ENCODE results near the gene TEX52.

The TEX52 gene

DNA sequence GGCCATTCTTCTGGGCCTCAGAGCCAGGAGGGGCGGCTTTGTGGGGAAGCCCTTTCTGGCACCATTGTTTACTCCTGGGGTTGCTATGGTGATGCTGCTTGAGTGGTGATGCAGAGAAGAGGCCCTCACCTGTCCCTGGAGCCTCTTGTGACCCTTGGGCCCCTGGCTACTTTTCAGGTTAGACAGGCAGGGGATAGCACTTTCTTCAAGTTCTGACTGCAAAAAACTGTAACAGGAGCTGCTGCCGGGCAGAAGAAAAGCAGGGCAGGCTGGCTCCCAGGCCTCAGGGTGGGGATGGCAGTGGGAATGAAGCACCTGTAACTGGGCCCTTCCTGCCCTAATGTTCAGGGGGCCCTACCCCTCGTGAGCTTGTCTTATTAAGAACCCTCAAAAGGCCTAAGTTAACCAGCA is at the start of gene TEX52:
TSS of gene TEX52 (minus strand) at position 19 of the 411 bp plus-strand sequence. CDS start at position 6, 13 bp downstream.
- DNase-seq (ENCODE audit: low read depth in 1 of 2, low spot score in 1 of 2), result no peak

DNA sequence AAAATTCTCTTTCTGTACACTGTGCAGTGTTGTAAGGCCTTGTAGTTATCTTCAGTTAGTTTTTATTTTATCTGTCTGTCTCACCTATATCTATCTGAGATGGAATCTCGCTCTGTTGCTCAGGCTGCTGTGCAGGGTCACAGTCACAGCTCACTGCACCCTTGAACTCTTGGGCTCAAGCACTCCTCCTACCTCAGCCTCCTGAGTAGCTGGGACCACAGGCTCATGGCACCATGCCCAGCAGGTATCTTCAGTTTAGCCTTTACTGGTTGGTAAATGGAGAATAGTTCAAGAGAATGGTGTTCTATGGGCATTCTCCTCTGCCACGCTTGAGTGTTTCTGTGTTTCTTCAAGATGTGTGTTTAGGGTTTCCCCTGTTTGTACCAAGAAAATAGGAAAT is 47.4 kb upstream of the TEX52 start:
- no peak for DNase-seq (ENCODE audit: low read depth in 1 of 2, low spot score in 1 of 2)

DNA sequence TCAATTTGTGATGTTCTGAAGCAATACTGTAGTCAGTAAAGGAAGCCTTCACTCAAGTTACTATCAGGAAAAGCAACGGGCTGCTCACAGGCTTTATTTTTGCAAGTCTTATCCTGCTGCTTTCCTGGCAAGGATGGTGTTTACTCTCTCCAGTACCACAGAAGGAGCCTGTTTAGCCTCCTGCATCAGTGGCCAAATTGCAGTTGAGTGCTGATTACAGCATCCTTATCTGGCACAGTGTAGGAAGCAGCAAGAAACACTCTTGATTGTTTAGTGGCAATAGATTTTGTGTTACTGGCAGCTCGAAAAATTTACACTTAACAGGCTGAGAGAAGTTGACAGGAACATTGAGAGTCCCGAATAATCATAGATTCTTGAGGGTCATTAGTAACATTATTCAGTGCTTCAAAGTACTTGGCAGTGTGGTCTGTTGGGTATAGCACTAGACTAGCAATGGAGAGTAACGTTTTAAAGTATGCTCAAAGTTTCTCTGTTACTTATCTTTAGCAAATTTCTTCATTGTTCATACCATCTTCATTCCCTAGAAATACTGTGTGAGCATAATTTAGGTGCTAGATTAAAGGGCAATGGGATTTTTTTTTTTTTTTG is 45.5 kb upstream of the TEX52 start:
- DNase-seq (ENCODE audit: low read depth in 1 of 2, low spot score in 1 of 2), result no peak

DNA sequence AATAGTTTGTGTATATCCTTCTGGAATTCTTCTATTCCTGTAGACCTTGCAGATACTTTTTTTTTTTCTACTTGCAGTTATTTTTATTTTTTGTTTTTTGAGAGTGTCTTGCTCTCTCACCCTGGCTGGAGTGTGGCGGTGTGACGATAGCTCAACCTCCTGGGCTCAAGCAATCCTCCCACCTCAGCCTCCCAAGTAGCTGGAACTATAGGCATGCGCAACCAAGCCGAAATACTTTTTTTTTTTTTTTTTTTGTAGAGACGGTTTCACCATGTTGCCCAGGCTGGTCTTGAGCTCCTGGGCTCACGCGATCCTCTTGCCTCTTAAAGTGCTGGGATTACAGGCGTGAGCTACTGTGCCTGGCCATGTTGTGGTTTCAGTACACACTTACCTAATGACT is 43.8 kb upstream of the TEX52 start:
- no peak for DNase-seq (ENCODE audit: low read depth in 1 of 2, low spot score in 1 of 2)

DNA sequence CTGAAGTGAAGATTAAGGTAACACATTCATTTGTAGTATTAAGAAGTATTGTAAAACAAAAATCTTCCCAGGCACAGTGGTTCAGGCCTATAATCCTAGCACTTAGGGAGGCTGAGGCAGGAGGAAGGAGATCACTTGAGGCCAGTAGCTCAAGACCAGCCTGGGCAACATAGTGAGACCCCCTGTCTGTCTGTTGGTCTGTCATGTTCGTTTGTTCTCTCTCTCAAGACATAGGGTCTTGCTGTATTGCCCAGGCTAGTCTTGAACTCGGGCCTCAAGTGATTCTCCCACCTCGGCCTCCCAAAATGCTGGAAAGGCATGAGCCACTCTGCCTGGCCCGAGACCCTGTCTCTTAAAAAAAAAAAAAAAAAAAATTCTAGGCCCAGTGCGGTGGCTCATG is 40.6 kb upstream of the TEX52 start:
- DNase-seq (ENCODE audit: low read depth in 1 of 2, low spot score in 1 of 2), result no peak

DNA sequence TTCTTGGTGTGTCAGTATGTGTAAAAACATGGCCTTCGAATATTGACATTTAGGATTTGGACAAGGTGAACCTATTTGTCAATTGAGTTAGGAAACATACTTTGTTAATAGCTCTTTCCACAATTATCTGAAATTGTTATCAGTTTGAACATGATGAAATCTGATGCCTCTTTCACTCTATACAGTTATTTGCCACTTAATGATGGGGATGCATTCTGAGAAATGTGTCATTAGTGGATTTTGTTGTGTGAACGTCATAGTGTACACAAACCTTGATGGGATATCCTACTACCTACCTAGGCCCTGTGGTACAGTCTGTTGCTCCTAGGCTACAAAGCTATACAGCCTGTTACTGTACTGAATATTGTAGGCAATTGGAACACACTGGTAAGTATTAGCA is 38.7 kb upstream of the TEX52 start:
- DNase-seq (ENCODE audit: low read depth in 1 of 2, low spot score in 1 of 2), result no peak

DNA sequence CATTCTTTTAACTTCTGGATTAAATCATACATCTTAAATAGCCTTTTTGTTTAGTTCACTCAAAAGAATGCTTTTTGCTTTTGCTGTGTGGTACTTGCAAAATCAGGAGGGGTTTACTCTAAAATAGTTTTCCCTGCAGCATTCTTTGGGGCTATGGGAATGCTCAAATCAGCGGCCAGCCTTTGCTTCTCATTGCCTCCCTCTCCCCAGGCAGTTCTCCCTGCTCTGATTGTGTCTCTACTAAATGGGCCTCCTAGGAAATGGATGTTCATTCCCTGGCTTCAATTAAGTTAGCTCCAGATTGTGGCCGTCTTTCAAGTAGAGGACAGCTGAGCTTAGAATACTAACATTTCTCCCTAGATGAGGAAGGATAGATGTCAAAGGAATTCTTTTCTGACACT is 38.2 kb upstream of the TEX52 start:
- no peak for DNase-seq (ENCODE audit: low read depth in 1 of 2, low spot score in 1 of 2)

DNA sequence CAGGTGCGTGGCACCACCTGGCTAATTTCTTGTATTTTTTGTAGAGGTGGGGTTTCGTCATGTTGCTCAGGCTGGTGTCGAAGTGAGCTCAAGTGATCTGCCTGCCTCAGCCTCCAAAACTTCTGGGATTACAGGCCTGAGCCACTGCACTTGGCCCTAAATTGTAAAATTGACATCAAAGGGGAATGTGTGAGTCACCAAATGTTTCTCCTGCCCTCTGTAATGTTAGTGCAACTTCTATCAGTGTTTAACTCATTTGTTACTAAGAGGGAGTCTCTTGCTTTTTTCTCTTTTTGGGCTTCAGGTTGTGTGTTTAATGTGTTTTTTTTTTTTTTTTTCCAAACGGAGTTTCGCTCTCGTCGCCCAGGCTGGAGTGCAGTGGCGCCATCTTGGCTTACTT is 36.2 kb upstream of the TEX52 start:
- no peak for DNase-seq (ENCODE audit: low read depth in 1 of 2, low spot score in 1 of 2)

DNA sequence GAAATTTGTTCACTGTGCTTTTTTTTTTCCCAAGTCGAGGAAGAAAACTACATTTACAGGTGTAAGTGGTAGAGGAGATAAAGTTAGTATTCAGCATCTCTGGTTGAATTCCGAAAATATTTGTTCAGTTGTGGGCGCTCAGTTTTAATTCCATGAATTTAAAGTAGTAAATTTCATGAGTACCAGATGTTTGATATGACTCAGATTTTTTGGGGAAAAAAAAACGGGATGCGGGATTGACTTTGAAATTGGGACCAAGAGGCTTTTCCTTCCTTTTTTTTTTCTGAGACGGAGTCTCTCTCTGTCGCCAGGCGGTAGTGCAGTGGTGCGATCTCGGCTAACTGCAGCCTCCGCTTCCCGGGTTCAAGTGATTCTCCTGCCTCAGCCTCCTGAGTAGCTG is 35.4 kb upstream of the TEX52 start:
- DNase-seq (ENCODE audit: low read depth in 1 of 2, low spot score in 1 of 2), result no peak

DNA sequence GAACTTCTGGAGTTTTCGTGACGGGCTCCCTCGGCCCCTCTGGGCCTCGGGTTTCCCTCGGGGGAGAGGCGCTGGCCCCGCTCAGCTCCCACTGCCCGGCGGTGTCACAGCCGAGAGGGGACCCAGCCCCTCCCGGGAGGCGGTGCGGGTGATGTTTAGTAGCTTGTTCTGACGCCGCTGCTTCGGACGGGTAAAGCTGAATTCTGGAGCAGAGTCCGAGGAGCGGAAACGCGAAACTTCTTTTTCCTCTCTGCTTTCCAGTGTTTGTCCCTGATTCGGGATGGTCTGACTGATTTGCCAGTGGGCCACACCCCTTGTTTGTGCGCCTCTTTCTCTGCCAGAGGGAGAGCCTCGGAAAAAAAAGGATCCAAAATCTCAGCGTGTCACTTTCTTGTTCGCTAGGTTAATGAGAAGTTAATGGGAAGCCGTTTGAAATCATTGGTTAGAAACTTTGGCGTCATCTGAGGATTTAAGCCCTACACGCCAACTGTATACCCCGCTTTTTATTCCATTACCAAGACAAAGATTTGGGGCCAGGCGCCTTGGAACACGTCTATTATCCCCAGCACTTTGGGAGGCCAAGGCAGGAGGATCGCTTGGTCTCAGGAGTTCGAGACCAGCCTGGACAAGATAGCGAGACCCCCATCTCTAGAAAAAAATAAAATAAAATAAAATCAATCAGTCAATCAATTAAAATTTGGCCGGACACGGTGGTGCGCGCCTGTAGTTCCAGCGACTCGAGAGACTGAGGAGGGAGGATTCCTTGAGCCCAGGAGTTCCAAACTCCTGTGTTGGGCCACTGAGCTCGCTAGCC is 34.6 kb upstream of the TEX52 start:
- peak in 1 of 2 donors; percentile 7 for DNase-seq (ENCODE audit: low read depth in 1 of 2, low spot score in 1 of 2)

DNA sequence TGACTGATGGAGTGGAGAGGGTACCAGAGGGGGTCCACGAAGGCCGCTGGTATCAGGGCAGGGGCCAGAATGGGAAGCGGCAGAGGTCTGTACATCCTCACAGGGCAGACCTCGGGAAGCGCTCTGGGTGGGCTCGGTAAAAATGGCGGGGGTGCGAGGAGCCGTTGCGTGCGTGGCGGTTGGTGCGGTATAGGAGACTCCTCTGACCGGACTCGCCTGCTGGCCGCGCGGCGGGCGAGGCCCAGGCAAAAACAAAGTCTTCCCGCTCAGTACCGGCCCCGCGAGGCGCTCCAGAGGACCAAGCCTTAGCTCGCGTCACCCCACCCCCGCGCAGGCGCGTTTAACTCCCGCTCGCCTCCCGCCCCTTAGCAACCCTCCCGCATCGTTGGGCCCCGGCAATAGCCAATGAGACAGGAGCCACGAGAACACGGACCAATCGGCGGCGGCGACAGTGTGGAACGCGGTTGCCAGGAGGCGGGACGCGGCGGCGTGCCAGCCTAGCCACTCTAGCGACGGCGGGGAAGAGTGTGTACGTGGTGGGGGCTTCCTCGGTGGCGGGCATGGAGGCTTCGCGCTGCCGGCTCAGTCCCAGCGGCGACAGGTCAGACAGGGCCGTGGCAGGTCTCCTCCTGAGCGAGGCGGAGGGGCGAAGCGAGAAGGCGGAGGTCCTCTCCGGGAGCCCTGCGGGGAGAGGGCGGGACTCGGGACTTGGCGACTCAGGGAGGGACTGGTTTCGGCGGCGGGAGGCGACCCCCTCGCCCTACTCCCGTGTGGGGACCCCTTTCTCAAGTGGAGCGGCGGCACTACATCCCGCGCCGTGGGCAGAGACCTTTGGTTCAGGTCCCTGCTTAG is 33.8 kb upstream of the TEX52 start, which contains the start of gene TULP3:
TSS of gene TULP3 (plus strand) at position 504 of the 852 bp plus-strand sequence. CDS start at position 561, 57 bp downstream.
- DNase-seq (ENCODE audit: low read depth in 1 of 2, low spot score in 1 of 2), result peak; percentile 95 to 96

DNA sequence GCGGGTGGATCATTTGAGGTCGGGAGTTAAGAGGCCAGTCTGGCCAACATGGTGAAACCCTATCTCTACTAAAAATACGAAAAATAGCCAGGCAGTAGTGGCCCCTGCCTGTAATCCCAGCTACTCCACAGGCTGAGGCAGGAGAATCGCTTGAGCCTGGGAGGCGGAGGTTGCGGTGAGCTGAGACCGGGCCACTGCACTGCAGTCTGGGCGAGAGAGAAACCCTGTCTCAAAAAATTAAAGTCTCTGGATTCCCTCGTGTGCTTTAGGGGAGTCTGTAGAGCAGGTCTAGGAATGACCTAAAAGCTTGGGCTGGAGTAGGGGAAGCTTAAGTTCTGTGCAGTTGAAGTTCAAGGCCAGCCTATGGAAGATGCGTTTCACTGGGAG is 33.2 kb upstream of the TEX52 start:
- no peak for DNase-seq (ENCODE audit: low read depth in 1 of 2, low spot score in 1 of 2)

DNA sequence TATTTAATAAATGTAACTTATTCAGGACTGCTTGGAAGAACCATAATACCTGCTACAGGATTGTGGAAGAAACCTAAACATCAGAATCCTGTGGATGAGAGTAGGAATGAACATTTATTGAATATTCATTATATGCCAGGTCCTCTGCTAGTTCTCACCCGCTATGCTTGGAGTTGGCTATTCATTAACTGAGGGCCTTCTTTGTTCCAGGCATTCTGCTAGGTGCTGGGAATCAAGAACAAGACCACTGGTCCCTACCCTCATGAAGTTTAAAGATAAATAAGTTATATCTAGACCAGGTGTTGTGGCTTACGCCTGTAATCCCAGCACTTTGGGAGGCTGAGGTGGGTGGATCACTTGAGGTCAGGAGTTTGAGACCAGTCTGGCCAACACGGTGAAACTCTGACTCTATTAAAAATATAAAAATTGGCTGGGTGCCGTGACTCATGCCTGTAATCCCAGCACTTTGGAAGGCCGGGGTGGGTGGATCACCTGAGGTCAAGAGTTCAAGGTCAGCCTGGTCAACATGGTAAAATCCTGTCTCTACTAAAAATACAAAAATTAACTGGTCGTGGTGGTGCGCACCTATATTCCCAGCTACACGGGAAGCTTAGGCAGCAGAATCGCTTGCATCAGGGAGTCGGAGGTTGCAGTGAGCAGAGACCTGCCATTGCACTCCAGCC is 30.1 kb upstream of the TEX52 start:
- no peak for DNase-seq (ENCODE audit: low read depth in 1 of 2, low spot score in 1 of 2)

DNA sequence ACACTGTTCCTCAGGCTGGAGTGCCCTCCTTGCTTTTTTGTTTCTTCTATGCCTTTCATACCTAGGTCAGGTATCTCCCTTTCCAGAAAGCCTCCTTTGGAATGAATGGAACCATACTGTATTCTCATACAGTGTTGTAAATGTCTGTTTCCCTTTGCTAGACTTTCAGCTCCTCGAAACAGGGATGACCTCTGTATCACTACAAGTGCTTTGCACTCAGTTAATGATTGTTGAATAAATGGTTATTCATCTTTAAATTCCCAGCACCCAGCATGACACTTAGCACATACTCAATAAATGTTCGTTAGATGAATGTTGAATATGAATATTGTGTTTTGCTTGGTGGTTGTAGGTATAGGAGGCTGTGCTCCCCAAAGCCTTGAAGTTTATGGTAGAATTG is 28.0 kb upstream of the TEX52 start:
- DNase-seq (ENCODE audit: low read depth in 1 of 2, low spot score in 1 of 2), result no peak

DNA sequence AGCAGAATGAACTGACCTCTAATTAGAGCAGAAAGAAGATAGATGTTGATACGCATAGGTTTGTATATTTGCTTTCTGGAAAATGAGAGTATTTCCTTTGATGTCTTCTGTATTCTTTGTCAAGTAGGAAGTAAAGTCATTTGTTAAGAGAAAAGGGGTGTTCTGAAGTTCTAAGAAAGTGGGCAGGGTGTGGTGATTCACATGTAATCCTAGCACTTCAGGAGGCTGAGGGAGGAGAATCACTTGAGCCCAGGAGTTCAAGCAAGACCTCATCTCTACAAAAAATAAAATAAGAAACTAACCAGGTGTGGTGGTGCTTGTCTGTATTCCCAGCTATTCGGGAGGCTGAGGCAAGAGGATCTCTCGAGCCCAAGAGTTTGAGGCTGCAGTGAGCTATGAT is 23.0 kb upstream of the TEX52 start:
- DNase-seq (ENCODE audit: low read depth in 1 of 2, low spot score in 1 of 2), result no peak

DNA sequence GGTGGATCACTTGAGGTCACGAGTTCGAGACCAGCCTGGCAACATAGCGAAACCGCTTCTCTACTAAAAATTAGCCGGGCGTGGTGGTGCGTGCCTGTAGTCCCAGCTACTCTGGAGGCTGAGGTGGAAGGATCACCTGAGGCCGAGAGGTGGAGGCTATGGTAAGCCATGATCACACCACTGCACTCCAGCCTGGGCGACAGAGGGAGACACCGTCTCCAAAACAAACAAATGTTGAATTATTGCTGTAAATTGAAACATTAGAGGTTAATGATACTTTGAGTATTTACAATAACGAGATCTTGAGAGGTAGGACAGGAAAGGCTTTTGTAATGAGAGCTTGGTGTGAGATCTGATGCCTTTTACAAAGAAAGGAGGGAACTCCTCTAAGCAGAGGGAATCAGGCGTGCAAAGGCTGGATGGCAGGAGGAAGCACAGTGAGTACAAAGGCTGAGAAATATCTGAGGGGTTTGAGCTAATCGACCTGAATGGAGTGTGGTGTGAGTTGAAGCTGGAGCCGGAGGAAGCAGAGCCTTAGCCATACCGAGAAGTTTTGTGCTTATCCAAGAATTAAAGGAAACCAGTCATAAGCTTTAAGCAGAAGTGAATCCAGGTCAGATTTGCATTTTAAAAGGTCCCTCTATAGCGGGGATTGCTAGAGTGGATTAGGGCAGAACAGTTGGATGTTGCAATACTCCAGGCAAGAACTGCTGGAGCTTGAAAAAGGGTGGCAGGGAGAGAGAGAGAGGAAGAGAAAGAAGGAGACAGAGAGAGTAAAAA is 21.3 kb upstream of the TEX52 start:
- DNase-seq (ENCODE audit: low read depth in 1 of 2, low spot score in 1 of 2), result no peak

DNA sequence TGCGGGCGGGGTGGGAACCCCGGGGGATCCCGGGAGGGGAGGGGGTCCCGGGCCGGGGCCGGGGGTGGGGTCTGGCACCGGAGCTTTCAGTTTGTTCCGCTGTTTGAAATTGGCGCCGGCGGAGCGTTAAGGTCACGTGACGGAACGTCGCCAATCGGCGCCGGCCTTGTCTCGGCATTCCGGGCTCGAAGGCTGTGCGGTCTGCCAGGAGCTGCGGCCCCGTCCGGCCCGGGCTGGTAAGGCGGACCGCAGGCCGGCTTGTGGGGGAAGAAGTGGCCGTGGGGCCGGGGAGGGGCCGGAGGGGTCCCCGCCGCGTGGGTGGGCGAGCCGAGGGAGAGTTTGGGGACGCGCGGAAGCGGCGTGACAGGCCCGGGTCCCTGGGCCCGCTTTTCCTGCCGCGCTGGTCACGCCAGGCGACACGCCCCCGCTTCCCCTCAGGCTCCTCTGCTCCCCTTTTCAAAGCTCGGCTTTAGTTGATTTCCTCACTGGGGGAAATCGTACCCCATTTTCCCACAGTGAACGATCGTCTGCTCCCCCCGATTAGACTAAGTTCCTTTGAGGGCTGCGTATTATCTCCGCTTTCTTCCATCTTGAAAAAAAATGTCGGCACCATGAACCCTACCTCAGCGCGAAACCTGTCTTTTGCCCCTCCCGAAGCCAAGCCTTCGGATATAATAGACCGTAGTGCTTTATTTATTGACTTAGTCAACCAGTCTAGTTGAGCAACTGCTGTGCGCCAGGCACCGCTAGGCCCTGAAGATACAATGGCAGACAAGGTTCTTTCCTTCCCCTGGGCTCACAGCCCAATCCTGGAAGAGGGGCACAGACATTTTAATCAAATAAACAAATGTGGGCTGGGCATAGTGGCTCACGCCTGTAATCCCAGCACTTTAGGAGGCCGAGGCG is 20.5 kb upstream of the TEX52 start, which contains the start of the genes FOXM1 and RHNO1:
TSS of gene FOXM1 (minus strand) at position 128 of the 906 bp plus-strand sequence. CDS start 2,696 bp downstream, outside the sequence.
TSS of gene RHNO1 (plus strand) at position 177 of the 906 bp plus-strand sequence. CDS start 8,144 bp downstream, outside the sequence.
- DNase-seq (ENCODE audit: low read depth in 1 of 2, low spot score in 1 of 2), result peak; percentile 75 to 76

DNA sequence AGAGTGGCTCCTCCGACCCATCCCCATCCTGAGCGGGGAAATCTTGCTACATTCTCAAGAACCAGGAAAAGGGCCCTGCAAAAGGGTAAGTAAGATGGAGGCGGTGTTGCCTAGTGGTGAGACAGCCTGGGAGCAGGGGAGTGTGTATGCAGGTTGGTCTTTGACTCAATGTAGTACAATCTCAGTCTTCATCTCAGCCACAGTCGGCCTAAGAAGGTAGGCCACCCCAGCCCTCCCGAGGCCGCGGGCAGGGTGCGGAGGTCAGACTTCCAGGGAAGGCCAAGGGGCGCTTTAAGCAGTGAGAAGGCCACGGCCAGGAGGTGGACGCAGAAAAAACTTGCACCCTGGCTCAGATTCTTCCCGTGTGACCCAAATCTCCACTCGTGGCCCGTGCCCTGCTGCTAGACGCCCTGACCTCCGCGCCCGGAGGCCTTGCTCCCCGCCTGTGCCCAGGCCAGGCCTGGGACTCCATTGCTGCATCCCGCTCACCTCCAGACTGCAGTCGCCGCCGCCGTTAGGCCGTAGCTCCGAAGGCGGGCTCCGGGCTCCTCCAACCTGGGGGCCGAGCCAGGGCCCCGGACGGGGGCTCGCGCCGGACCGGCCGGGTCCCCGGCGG is 19.7 kb upstream of the TEX52 start:
- DNase-seq (ENCODE audit: low read depth in 1 of 2, low spot score in 1 of 2), result no peak
